ENCODE measurements around the gene ASTN2.

- no peak for TF ChIP-seq ZNF274 (IDR thresholded peaks at IDR 0.05; ENCODE audit: low read depth, low read length)
- TF ChIP-seq YY1 (IDR thresholded peaks at IDR 0.05; ENCODE audit: insufficient read depth, insufficient read length): no peak
Measured at GRCh38 chr9:117156144-117156688, 258.6 kb downstream of the ASTN2 start.

Data from NT2/D1 (cell line).